Activated T-cell treated with anti-CD3 and anti-CD28 coated beads, Interleukin-2, amount 50 U/mL, for 4 hours (primary cell): ENCODE measurements around the gene SEPHS2. TPM values are rescaled to one million over a fixed set of nuclear protein-coding genes. Genes with fewer than 3 reads are reported as not detected.
"Not testable (repeated sequence)": the region's sequence is repeated elsewhere in the genome, so short reads cannot be mapped to it uniquely, and the experiment has no call there.

ENCODE experiments used
- ATAC-seq, 2 donors: fragments of 200-7000 bp; cut with Tn5 transposase; one replicate each; pipeline ENCODE4 v1.10.0; 2021
- DNase-seq: peaks from one replicate; pipeline ENCODE4 v3.0.0-alpha.2; 2020
- H3K27me3 Mint-ChIP-seq: one replicate; pipeline ENCODE4 v1.8.0; 2021; ENCODE audit warnings: low read depth, mixed read lengths
- H3K36me3 Mint-ChIP-seq: one replicate; pipeline ENCODE4 v1.8.0; 2022; ENCODE audit warnings: mixed read lengths; ENCODE audit not compliant: insufficient read depth
- H3K4me1 Mint-ChIP-seq: one replicate; pipeline ENCODE4 v1.8.0; 2021; ENCODE audit warnings: low read depth, mixed read lengths
- H3K4me3 Mint-ChIP-seq: one replicate; pipeline ENCODE4 v1.8.0; 2021; ENCODE audit warnings: mild to moderate bottlenecking, moderate library complexity, mixed read lengths
- H3K9me3 Mint-ChIP-seq: one replicate; pipeline ENCODE4 v1.8.0; 2021; ENCODE audit warnings: mixed read lengths
- total RNA-seq, 3 donors: library from RNA; stranded (reverse); gene quantifications; one replicate each; pipeline ENCODE4 v1.2.1, GENCODE V29; 2021

Gene SEPHS2, protein sequence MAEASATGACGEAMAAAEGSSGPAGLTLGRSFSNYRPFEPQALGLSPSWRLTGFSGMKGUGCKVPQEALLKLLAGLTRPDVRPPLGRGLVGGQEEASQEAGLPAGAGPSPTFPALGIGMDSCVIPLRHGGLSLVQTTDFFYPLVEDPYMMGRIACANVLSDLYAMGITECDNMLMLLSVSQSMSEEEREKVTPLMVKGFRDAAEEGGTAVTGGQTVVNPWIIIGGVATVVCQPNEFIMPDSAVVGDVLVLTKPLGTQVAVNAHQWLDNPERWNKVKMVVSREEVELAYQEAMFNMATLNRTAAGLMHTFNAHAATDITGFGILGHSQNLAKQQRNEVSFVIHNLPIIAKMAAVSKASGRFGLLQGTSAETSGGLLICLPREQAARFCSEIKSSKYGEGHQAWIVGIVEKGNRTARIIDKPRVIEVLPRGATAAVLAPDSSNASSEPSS
- total RNA-seq: 10 to 100 TPM; 64.5 to 69.1 (median 67.1) TPM

DNA sequence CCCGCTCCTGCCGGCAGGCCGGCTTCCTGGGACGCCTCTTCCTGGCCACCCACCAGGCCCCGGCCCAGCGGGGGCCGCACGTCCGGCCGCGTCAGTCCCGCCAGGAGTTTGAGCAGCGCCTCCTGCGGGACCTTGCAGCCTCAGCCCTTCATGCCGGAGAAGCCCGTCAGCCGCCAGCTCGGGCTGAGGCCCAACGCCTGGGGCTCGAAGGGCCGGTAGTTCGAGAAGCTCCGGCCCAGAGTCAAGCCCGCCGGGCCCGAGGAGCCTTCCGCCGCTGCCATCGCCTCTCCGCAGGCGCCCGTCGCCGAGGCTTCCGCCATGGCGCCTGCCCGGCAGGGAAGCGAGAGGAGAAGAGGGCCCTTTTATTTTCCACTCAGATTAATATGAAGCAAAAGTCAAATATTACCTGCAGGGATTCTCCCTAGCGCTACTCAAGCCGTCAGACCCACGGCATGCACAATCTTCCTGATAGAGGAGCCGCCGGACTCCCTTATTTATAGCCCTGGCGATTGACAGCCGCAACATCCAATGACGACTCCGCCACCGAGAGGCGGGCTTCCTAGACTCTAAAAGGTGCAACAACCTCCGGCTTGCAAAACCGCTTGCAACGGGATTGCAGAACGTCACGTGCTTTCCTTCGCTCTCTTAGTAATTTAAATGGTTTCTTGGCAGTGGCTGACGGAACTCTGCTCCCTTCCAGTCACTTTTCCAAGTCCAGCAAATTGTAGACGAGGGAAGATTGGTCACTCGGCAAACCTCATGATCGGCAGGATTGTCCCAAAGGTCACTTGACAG lies at the start of gene SEPHS2:
SEPHS2 (minus strand) TSS at position 467 of the 795 bp plus-strand sequence; CDS start at position 320, 147 bp downstream.
- Mint-ChIP-seq H3K4me1 (peaks cover 40% of the 10 kb centered on the region), H3K9me3 (no peaks in the 10 kb centered on the region), H3K36me3 (peaks cover 16% of the 10 kb centered on the region), H3K27me3 (no peaks in the 10 kb centered on the region), H3K4me3 (peak within 1 kb of the TSS; percentile 90)
- DNase-seq (peak; percentile 93), ATAC-seq (peak; percentile 97 to 98)

DNA sequence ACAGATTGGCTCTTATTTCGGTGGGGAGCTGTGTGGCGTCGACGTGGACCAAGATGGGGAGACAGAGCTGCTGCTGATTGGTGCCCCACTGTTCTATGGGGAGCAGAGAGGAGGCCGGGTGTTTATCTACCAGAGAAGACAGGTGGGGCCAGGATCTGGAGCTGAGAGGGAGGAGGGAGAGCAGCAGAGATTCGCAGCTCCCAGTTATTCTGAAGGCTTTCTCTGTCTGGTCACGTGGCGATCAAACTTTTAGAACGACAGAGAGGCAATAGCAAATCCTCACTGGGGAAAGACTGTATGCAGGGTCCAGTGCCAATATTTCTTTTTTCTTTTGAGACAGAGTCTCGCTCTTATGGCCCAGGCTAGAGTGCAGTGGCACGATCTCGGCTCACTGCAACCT lies 49.0 kb upstream of the SEPHS2 start:
- no peak for DNase-seq
- Mint-ChIP-seq H3K36me3 (peaks cover 28% of the 10 kb centered on the region), H3K9me3 (no peaks in the 10 kb centered on the region), H3K27me3 (no peaks in the 10 kb centered on the region), H3K4me3 (no peak overlapping the region), H3K4me1 (peaks cover 17% of the 10 kb centered on the region)
- ATAC-seq: no peak

DNA sequence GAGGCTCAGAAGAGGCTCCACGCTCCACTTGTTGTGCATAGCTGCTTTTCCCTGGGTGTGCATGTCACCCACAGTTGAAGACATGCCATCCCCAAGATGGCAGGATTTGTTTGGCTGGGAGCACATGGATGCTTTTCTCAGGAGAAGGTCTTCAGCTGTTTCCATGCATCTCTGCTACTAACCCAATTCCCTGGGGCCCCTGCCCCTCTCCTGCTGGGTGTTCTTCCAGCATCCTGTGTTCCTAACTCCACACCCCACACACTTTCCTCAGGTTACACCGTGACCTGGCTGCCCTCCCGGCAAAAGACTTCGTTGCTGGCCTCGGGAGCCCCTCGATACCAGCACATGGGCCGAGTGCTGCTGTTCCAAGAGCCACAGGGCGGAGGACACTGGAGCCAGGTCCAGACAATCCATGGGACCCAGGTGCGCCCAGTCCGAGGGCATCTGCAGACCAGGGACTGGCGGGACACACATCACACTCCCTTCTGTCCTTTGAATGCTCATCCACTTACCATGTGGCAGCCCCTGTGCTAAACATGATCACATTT lies 48.3 kb upstream of the SEPHS2 start:
- no peak overlapping the region for H3K4me3 Mint-ChIP-seq
- peaks cover 17% of the 10 kb centered on the region for H3K4me1 Mint-ChIP-seq
- H3K9me3 Mint-ChIP-seq: no peaks in the 10 kb centered on the region
- no peak for DNase-seq
- peaks cover 27% of the 10 kb centered on the region for H3K36me3 Mint-ChIP-seq
- no peaks in the 10 kb centered on the region for H3K27me3 Mint-ChIP-seq
- ATAC-seq: no peak

DNA sequence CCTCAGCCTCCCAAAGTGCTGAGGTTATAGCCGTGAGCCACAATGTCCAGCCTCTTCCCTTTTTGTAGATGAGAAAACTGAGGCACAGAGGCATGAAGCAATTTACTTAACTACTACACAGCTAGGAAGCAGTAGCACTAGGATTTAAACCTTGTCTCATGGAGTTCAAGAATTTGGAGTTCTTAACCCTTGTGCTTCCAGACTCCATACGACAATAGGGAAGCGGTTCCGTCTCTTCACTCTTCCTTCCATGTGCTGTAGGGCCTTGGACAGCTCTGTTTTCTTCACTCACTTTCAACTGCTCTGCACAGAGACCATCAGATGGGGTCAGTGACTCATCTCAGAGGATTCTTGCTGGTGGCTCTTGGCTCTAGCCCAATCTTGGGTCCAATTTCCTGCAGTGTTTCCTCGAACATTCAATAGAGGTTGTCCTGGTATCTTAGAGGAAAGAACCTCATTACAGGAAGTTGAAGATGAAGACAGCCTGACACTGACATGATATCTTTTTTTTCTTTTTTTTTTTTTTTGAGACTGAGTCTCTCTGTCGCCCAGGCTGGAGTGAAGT lies 46.2 kb upstream of the SEPHS2 start:
- Mint-ChIP-seq H3K4me1 (peaks cover 26% of the 10 kb centered on the region), H3K9me3 (no peaks in the 10 kb centered on the region), H3K36me3 (peaks cover 36% of the 10 kb centered on the region), H3K4me3 (no peak overlapping the region), H3K27me3 (no peaks in the 10 kb centered on the region)
- DNase-seq: no peak
- peak; percentile 61 to 67 for ATAC-seq

DNA sequence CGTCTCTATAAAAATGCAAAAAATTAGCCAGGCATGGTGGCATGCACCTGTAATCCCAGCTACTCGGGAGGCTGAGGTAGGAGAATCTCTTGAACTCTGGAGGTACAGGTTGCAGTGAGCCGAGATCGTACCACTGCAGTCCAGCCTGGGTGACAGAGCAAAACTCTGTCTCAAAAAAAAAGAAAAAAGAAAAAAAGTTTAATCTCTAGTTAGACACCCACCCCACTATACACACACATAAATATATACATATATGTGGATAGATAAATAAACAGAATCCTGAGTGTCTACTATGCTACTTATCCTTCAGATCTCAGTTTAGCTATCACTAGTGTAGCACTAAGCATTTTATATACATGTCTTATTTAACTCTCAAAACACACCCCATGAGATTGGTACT lies 45.6 kb upstream of the SEPHS2 start:
- peaks cover 29% of the 10 kb centered on the region for H3K4me1 Mint-ChIP-seq
- no peaks in the 10 kb centered on the region for H3K27me3 Mint-ChIP-seq
- ATAC-seq (no peak), DNase-seq (no peak)
- no peaks in the 10 kb centered on the region for H3K9me3 Mint-ChIP-seq
- H3K36me3 Mint-ChIP-seq: peaks cover 38% of the 10 kb centered on the region
- no peak overlapping the region for H3K4me3 Mint-ChIP-seq

DNA sequence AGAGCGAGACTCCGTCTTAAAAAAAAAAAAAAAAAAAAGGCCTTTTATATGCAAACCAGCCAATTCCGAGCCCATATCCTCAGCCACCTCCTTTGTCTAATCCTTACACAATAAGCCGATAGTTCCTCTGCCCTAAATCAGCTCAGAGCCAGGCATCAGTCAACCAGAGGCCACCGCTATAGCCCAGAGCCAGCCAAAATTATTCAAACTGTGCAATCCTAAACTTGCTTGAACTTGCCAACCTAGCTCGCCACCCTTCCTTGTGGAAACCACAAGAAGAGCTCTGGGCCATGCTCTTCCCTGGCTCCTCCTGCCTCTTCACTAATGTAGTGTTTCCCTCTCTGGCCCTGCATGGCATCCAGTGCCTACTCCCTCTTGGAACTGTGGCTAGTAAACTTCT lies 44.5 kb upstream of the SEPHS2 start:
- H3K9me3 Mint-ChIP-seq: no peaks in the 10 kb centered on the region
- ATAC-seq (no peak), DNase-seq (no peak)
- no peaks in the 10 kb centered on the region for H3K27me3 Mint-ChIP-seq
- no peak overlapping the region for H3K4me3 Mint-ChIP-seq
- H3K4me1 Mint-ChIP-seq: peaks cover 33% of the 10 kb centered on the region
- H3K36me3 Mint-ChIP-seq: peaks cover 42% of the 10 kb centered on the region

DNA sequence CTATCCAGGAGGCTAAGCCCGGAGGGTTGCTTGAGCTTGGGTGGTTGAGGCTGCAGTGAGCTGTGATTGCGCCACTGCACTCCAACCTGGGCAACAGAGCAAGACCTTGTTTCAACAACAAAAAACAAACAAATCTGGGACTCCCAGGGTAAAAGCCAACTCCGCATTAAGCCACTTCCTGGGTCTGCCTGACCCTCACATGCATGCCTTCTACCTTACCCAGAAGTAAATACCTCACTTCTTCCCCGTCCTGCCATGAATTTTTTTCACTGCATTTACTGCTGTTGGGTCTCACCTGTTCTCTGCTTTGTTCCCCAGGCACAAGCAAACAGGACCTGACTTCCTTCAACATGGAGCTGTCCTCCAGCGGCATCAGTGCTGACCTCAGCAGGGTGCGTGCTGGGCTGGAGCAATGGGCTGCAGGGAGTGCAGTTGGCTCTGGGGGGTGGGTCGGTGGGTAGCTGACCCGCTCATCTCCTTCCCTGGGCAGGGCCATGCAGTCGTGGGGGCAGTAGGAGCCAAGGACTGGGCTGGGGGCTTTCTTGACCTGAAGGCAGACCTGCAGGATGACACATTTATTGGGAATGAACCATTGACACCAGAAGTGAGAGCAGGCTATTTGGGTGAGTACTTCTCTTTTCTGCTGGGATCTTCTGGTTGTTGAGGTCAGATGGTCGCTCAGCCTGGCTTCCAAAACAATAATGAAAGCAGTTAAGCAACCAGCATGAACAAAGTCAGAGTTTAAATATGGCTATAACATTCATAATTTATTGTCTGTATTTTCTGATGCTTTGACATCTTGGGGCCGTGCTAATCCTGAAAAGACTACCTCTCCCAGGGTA lies 43.3 kb upstream of the SEPHS2 start:
- Mint-ChIP-seq H3K9me3 (no peaks in the 10 kb centered on the region), H3K36me3 (peaks cover 39% of the 10 kb centered on the region), H3K27me3 (no peaks in the 10 kb centered on the region), H3K4me3 (no peak overlapping the region), H3K4me1 (peaks cover 35% of the 10 kb centered on the region)
- DNase-seq (no peak), ATAC-seq (no peak)

DNA sequence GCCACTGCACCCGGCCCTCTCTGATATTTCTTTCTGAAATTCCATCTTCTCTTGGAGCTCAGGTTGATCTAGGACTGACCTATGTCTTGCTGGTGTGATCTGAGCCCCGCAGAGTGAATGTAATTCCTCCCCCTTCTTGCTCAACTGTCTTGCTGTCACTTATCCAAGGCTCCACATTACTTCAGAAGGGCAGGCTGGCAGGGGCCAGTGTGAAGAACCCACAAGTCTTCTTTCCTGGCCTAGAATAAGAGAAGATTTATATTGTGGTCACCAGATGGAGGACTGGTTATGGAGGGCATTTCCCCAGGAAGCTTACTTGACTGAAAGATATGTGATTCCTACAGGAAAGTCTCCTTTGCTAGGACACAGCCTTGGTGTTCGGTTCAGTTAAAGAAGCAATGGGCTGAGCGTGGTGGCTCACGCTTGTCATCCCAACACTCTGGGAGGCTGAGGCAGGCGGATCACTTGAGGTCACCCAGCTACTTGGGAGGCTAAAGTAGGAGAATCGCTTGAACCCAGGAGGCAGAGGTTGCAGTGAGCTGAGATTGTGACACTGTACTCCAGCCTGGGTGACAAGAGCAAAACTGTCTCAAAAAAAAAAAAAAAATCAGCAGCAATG lies 40.3 kb upstream of the SEPHS2 start:
- no peak for DNase-seq
- Mint-ChIP-seq H3K27me3 (no peaks in the 10 kb centered on the region), H3K4me3 (no peak overlapping the region), H3K4me1 (peaks cover 37% of the 10 kb centered on the region), H3K36me3 (peaks cover 48% of the 10 kb centered on the region), H3K9me3 (no peaks in the 10 kb centered on the region)
- no peak for ATAC-seq

DNA sequence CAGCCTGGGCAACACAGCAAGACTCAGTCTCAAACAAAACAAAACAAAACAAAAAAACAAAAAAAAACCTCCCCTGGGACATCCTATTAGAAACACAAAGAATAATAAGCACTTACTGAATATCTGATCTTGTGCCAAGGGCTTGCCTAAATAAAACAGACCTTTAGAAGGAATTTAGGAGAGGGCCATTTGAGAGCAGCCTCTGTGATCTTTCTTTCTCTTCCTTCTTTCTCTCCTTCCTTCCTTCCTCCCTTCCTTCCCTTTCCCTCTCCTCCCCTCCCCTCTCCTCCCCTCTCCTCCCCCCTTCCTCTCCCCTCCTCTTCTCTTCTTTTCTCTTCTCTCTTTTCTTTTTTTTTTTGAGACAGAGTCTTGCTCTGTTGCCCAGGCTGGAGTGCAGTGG lies 39.2 kb upstream of the SEPHS2 start:
- Mint-ChIP-seq H3K36me3 (peaks cover 48% of the 10 kb centered on the region), H3K4me3 (no peak overlapping the region), H3K4me1 (peaks cover 39% of the 10 kb centered on the region), H3K27me3 (no peaks in the 10 kb centered on the region), H3K9me3 (no peaks in the 10 kb centered on the region)
- ATAC-seq (no peak), DNase-seq (no peak)

DNA sequence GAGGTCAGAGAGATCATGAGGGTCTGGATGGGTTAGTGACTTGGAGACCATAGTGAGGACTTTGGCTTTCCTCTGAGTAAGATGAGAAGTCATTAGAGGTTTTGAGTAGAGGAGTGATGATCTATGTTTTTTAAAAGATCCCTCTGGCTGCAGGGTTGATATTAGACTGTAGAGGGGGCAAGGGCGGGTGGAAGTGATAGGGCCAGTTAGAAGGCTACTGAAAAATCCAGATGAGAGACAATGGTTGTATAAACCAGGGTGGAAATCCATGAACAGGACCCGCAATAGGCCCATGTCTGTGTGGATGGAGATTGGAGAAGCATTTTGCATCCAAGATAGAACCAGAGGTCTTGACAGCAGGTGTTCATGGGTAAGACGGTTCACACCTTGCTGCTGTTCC lies 36.7 kb upstream of the SEPHS2 start:
- H3K9me3 Mint-ChIP-seq: no peaks in the 10 kb centered on the region
- ATAC-seq (peak in 1 of 2 donors; percentile 46), DNase-seq (no peak)
- peaks cover 37% of the 10 kb centered on the region for H3K36me3 Mint-ChIP-seq
- H3K4me3 Mint-ChIP-seq: no peak overlapping the region
- H3K4me1 Mint-ChIP-seq: peaks cover 40% of the 10 kb centered on the region
- no peaks in the 10 kb centered on the region for H3K27me3 Mint-ChIP-seq

DNA sequence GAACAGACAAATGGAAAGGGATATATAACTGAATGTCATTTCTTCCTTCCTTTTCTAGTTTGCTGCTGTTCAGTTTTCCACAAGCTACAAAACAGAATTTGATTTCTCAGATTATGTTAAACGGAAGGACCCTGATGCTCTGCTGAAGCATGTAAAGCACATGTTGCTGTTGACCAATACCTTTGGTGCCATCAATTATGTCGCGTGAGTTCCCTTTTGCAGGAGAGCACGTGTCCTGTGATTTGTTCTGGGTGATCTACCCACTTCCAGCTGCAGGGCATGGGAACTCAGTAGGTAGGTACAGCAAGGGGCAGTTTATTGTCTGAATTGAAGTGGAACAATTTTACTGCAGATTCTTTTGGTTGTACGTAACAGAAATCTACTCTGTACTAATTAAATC lies 35.7 kb upstream of the SEPHS2 start:
- no peak for ATAC-seq
- H3K36me3 Mint-ChIP-seq: peaks cover 38% of the 10 kb centered on the region
- H3K4me1 Mint-ChIP-seq: peaks cover 46% of the 10 kb centered on the region
- no peaks in the 10 kb centered on the region for H3K9me3 Mint-ChIP-seq
- no peaks in the 10 kb centered on the region for H3K27me3 Mint-ChIP-seq
- no peak overlapping the region for H3K4me3 Mint-ChIP-seq
- no peak for DNase-seq

DNA sequence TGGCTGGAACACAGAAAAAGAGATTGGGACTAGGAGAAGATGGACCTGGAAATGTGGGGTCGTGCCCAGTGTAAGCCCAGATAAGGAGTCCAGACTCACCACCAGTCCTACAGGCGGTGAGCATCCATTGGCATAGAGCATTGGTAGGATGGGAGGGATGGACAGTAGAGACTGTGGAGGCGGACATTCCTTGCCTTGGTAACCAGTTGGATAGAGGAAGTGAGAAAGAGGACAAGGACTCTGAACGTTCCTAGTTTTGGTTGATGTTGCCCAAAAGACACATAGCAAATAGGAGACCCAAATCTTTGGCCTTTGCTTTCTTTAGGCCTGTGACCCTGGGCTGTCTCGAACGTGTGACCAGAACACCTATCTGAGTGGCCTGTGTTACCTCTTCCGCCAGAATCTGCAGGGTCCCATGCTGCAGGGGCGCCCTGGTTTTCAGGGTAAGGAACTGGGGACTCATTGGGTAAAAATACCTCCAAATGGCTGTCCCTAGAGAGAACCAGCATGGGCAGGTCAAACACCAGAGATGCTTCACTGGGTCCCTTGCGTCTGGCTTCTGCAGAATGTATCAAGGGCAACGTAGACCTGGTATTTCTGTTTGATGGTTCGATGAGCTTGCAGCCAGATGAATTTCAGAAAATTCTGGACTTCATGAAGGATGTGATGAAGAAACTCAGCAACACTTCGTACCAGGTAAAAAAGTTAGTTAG lies 33.2 kb upstream of the SEPHS2 start:
- ATAC-seq (no peak), DNase-seq (no peak)
- Mint-ChIP-seq H3K4me1 (peaks cover 58% of the 10 kb centered on the region), H3K4me3 (no peak overlapping the region), H3K27me3 (no peaks in the 10 kb centered on the region), H3K36me3 (peaks cover 39% of the 10 kb centered on the region), H3K9me3 (no peaks in the 10 kb centered on the region)

DNA sequence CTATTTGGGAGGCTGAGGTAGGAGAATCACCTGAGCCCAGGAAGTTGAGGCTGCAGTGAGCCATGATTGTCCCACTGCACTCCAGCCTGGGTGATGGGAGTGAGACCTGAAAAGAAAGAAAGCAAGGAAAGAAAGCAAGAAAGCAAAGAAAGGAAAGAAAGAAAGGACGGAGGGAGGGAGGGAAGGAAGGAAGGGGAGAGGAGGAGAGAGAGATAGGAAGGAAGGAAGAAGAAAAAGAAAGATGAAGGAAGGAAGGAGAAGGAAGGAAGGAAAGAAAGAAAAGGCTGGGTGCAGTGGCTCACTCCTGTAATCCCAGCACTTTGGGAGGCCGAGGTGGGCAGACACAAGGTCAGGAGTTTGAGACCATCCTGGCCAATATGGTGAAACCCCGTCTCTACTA lies 32.1 kb upstream of the SEPHS2 start:
- H3K36me3 Mint-ChIP-seq: peaks cover 31% of the 10 kb centered on the region
- not testable (repeated sequence) for H3K9me3 Mint-ChIP-seq, ATAC-seq, H3K4me3 Mint-ChIP-seq, DNase-seq, H3K27me3 Mint-ChIP-seq
- H3K4me1 Mint-ChIP-seq: peaks cover 60% of the 10 kb centered on the region
